HEK293 (cell line): ENCODE data around the gene WDR44.

ENCODE experiments used
- CTCF ChIA-PET: fragments of 350-600 bp; formaldehyde crosslinking; extraction: SDS; loops from one replicate; lab custom pipeline; 2021; ENCODE audit warnings: antibody characterized with exemption; lab: Yijun Ruan, JAX
- POLR2A ChIA-PET: fragments of 300-600 bp; formaldehyde crosslinking; extraction: SDS; loops from one replicate; lab custom pipeline; 2020; ENCODE audit warnings: antibody characterized with exemption, inconsistent platforms; lab: Yijun Ruan, JAX
- H3K27ac ChIP-seq: fragments of 200-500 bp; sonication (Bioruptor generic); 2 replicates; pipeline ENCODE4 v1.5.1; 2014; ENCODE audit warnings: low read depth, low read length, control low read depth, inconsistent platforms; ENCODE audit errors: extremely low read depth
- H3K36me3 ChIP-seq, 2 experiments: fragments of 200-500 bp in 1 of 2; sonication (Bioruptor generic) in 1 of 2; 1 replicate in 1 of 2; 2 replicates in 1 of 2; pipeline ENCODE4 v1.5.1; 2014 to 2017; ENCODE audit warnings: inconsistent platforms in 2 of 2, low read length in 2 of 2; ENCODE audit not compliant: control insufficient read depth in 2 of 2, insufficient read depth in 1 of 2
- H3K4me1 ChIP-seq: fragments of 200-500 bp; sonication (Bioruptor generic); 2 replicates; pipeline ENCODE4 v1.5.1; 2014; ENCODE audit warnings: mild to moderate bottlenecking, low read length, inconsistent platforms; ENCODE audit not compliant: control insufficient read depth, insufficient read depth
- H3K4me3 ChIP-seq: 2 replicates; pipeline ENCODE4 v1.5.1; 2011; ENCODE audit warnings: low read depth, mild to moderate bottlenecking, control low read depth, low read length, moderate library complexity
- H3K9me3 ChIP-seq: fragments of 200-500 bp; sonication (Bioruptor generic); 2 replicates; pipeline ENCODE4 v1.5.1; 2014; ENCODE audit warnings: low read depth, low read length, inconsistent platforms; ENCODE audit not compliant: control insufficient read depth, insufficient read depth
- CTCF ChIP-seq: fragments of 450-650 bp; formaldehyde crosslinking; IDR thresholded peaks from 2 replicates; pipeline ENCODE4 v1.5.1; 2016; ENCODE audit warnings: missing biosample characterization, missing genetic modification characterization
- KLF10 ChIP-seq: fragments of 450-650 bp; IDR thresholded peaks from 2 replicates; pipeline ENCODE4 v1.5.1; 2018; ENCODE audit warnings: missing biosample characterization, mild to moderate bottlenecking, missing genetic modification characterization
- TCF7L2 ChIP-seq: IDR thresholded peaks from 2 replicates; pipeline ENCODE4 v1.6.1; 2011; ENCODE audit warnings: low read depth, mild to moderate bottlenecking, inconsistent platforms, low read length, moderate library complexity, borderline replicate concordance
- ZNF175 ChIP-seq: fragments of 450-650 bp; formaldehyde crosslinking; IDR thresholded peaks from 2 replicates; pipeline ENCODE4 v1.5.1; 2016; ENCODE audit warnings: missing biosample characterization, missing genetic modification characterization
- ZNF2 ChIP-seq: fragments of 450-650 bp; formaldehyde crosslinking; IDR thresholded peaks from 2 replicates; pipeline ENCODE4 v1.5.1; 2016; ENCODE audit warnings: missing biosample characterization, missing genetic modification characterization
- ZNF280D ChIP-seq: fragments of 450-650 bp; formaldehyde crosslinking; IDR thresholded peaks from 2 replicates; pipeline ENCODE4 v1.5.1; 2016; ENCODE audit warnings: missing biosample characterization, missing genetic modification characterization
- ZNF335 ChIP-seq: fragments of 450-650 bp; formaldehyde crosslinking; conservative IDR thresholded peaks from 2 replicates; pipeline ENCODE4 v1.5.1; 2016; ENCODE audit warnings: missing biosample characterization, missing genetic modification characterization
- ZNF341 ChIP-seq: fragments of 450-650 bp; formaldehyde crosslinking; IDR thresholded peaks from 2 replicates; pipeline ENCODE4; 2016; ENCODE audit warnings: low read depth, missing biosample characterization, missing genetic modification characterization
- ZNF366 ChIP-seq: fragments of 450-650 bp; formaldehyde crosslinking; conservative IDR thresholded peaks from 2 replicates; pipeline ENCODE4 v1.5.1; 2016; ENCODE audit warnings: missing biosample characterization, missing genetic modification characterization
- ZNF423 ChIP-seq: fragments of 450-650 bp; formaldehyde crosslinking; IDR thresholded peaks from 2 replicates; pipeline ENCODE4 v1.5.1; 2016; ENCODE audit warnings: missing biosample characterization, missing genetic modification characterization
- ZNF600 ChIP-seq: fragments of 450-650 bp; formaldehyde crosslinking; IDR thresholded peaks from 2 replicates; pipeline ENCODE4 v1.5.1; 2016; ENCODE audit warnings: missing biosample characterization, missing genetic modification characterization
- ZNF624 ChIP-seq: fragments of 450-650 bp; formaldehyde crosslinking; IDR thresholded peaks from 2 replicates; pipeline ENCODE4 v1.5.1; 2017; ENCODE audit warnings: missing biosample characterization, missing genetic modification characterization
- ZNF677 ChIP-seq: fragments of 450-650 bp; IDR thresholded peaks from 2 replicates; pipeline ENCODE4 v1.5.0; 2018; ENCODE audit warnings: missing biosample characterization, mild to moderate bottlenecking, missing genetic modification characterization, moderate library complexity
- ZSCAN5A ChIP-seq: fragments of 450-650 bp; formaldehyde crosslinking; IDR thresholded peaks from 2 replicates; pipeline ENCODE4 v1.5.1; 2016; ENCODE audit warnings: missing biosample characterization, missing genetic modification characterization
- TF ChIP-seq, protein P1 (sequence below): fragments of 450-650 bp; formaldehyde crosslinking; IDR thresholded peaks from 2 replicates; pipeline ENCODE4 v1.5.1; 2016; ENCODE audit warnings: missing biosample characterization, missing genetic modification characterization
- TF ChIP-seq, protein P2 (sequence below): fragments of 450-650 bp; formaldehyde crosslinking; IDR thresholded peaks from 2 replicates; pipeline ENCODE4 v1.5.1; 2016; ENCODE audit warnings: missing biosample characterization, missing genetic modification characterization

WDR44 gene

GRCh38 chrX:118373538-118373937 is 27.6 kb downstream of the WDR44 start:
- no peak overlapping the region for H3K4me3 ChIP-seq
- POLR2A ChIA-PET = no interaction called here
- H3K27ac ChIP-seq = no peak overlapping the region

DNA sequence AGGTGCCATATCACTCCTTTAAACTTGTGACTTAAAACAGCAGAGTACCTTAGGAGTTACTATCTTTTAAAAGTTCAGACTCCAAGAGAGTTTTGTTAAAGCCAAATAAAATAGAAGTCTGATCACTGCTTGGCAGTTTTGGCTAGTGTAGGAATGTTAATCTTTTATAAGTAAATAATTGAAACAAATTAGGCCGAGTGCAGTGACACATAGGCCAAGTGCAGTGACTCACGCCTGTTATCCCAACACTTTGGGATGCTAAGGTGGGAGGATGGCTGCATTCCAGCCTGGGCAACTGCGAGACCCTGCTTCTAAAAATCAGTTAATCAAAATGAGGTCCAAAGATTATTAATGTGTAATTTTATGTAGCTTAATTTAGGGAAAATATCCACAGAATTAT is 37.2 kb downstream of the WDR44 start:
- no peak overlapping the region for H3K27ac ChIP-seq
- H3K9me3 ChIP-seq = no peaks in the 10 kb centered on the region
- H3K4me3 ChIP-seq = no peak overlapping the region
- TF ChIP-seq ZNF366 = no peak
- TF ChIP-seq ZNF677 (tag by site-specific recombination) = no peak
- TF ChIP-seq, protein P1, sequence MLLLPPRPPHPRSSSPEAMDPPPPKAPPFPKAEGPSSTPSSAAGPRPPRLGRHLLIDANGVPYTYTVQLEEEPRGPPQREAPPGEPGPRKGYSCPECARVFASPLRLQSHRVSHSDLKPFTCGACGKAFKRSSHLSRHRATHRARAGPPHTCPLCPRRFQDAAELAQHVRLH (tag by site-specific recombination) = no peak
- TF ChIP-seq ZNF335 (tag by site-specific recombination) = no peak
- CTCF ChIA-PET = no interaction called here
- POLR2A ChIA-PET = no interaction called here
- no peaks in the 10 kb centered on the region; a peak in 1 of 3 replicates for H3K36me3 ChIP-seq
- H3K4me1 ChIP-seq = no peaks in the 10 kb centered on the region

More at GRCh38 chrX:118373538-118373937, 27.6 kb downstream of the WDR44 start:
- Histone ChIP-seq H3K4me1 (peaks cover 2% of the 10 kb centered on the region; the same call in 1 of the 2 replicates), H3K9me3 (no peaks in the 10 kb centered on the region; the same call in 1 of the 2 replicates), H3K36me3 (0 out of 3 replicates have a peak, but pooled peaks cover 0 to 4% of the 10 kb centered on the region in 2 experiments)
- 0 out of 2 replicates have a peak, but pooled peaks have one; percentile 18 for TF ChIP-seq TCF7L2
- peak; percentile 57; the same call in 1 of the 2 replicates for TF ChIP-seq ZNF600
- TF ChIP-seq ZNF280D (tag by site-specific recombination) = no peak
- CTCF ChIA-PET = interaction anchor here (0.7 kb wide), 1 partner anchor 84 kb away, joined by 3 read pairs; no protein-coding TSS in a partner anchor

GRCh38 chrX:118392716-118393115 is 46.8 kb downstream of the WDR44 start:
- Histone ChIP-seq H3K9me3 (no peaks in the 10 kb centered on the region), H3K4me3 (no peak overlapping the region)
- POLR2A ChIA-PET = no interaction called here
- CTCF ChIA-PET = no interaction called here
- TF ChIP-seq, protein P2, sequence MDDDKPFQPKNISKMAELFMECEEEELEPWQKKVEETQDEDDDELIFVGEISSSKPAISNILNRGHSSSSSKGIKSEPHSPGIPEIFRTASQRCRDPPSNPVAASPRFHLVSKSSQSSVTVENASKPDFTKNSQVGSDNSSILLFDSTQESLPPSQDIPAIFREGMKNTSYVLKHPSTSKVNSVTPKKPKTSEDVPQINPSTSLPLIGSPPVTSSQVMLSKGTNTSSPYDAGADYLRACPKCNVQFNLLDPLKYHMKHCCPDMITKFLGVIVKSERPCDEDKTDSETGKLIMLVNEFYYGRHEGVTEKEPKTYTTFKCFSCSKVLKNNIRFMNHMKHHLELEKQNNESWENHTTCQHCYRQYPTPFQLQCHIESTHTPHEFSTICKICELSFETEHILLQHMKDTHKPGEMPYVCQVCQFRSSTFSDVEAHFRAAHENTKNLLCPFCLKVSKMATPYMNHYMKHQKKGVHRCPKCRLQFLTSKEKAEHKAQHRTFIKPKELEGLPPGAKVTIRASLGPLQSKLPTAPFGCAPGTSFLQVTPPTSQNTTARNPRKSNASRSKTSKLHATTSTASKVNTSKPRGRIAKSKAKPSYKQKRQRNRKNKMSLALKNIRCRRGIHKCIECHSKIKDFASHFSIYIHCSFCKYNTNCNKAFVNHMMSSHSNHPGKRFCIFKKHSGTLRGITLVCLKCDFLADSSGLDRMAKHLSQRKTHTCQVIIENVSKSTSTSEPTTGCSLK (tag by site-specific recombination) = no peak
- TF ChIP-seq, all 188 proteins: peak for 0
- Histone ChIP-seq H3K4me1 (no peaks in the 10 kb centered on the region), H3K36me3 (peaks cover 12 to 39% of the 10 kb centered on the region in 2 experiments; a peak in 2 of 3 replicates), H3K27ac (no peak overlapping the region)

DNA sequence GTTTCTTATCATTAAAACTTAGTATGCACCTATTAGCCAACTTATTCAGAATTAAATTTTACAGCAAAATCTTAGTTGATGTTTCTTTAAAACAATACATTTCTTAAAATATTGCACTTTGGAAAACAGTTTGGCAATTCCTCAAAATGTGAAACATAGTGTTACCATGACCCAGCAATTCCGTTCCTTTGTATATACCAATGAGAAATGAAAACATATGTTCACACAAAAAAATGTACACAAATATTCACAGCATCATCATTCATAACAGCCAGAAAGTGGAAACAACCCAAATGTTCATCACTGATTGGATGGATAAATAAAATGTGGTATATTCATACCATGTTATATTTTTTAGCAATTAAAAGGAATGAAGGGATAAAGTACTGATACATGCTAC is 50.2 kb downstream of the WDR44 start:
- Histone ChIP-seq H3K27ac (no peak overlapping the region), H3K4me3 (no peak overlapping the region), H3K4me1 (no peaks in the 10 kb centered on the region), H3K36me3 (peaks cover 25 to 62% of the 10 kb centered on the region in 2 experiments; a peak in 2 of 3 replicates), H3K9me3 (no peaks in the 10 kb centered on the region)
- CTCF ChIA-PET = no interaction called here
- POLR2A ChIA-PET = no interaction called here
- TF ChIP-seq ZNF2 (tag by site-specific recombination) (no peak), ZSCAN5A (tag by site-specific recombination) (no peak), ZNF423 (tag by site-specific recombination) (no peak), ZNF624 (tag by site-specific recombination) (no peak), ZNF341 (tag by site-specific recombination) (no peak), KLF10 (tag by site-specific recombination) (no peak), CTCF (no peak), ZNF175 (tag by site-specific recombination) (no peak)
- TF ChIP-seq, protein P2 (tag by site-specific recombination) = no peak
